H9 (cell line): Measurements from ENCODE around the gene CNDP1. TPM values are rescaled to one million over a fixed set of nuclear protein-coding genes. Genes with fewer than 3 reads are reported as not detected.
A peak's percentile ranks its signal among the peaks of the same experiment; 100 is the strongest.

Experiments used
- DNase-seq: peaks from one replicate; pipeline ENCODE4 v3.0.0-alpha.2; 2017
- H2AFZ ChIP-seq: one replicate; pipeline ENCODE4 v1.6.1; 2013; ENCODE audit warnings: mild to moderate bottlenecking, low read length, control low read depth, moderate library complexity
- H2AK5ac ChIP-seq: 2 replicates; pipeline ENCODE4 v1.6.1; 2013; ENCODE audit warnings: low read length, control low read depth, mixed read lengths; ENCODE audit not compliant: insufficient read length
- H2BK120ac ChIP-seq: one replicate; pipeline ENCODE4 v1.6.1; 2013; ENCODE audit warnings: low read depth, mild to moderate bottlenecking, low read length, control low read depth, inconsistent platforms; ENCODE audit not compliant: poor library complexity, severe bottlenecking
- H2BK12ac ChIP-seq: 2 replicates; pipeline ENCODE4 v1.6.1; 2013; ENCODE audit warnings: low read length, control low read depth, mixed read lengths, low read depth; ENCODE audit not compliant: insufficient read length
- H2BK15ac ChIP-seq: 2 replicates; pipeline ENCODE4 v1.6.1; 2013; ENCODE audit warnings: low read depth, low read length, control low read depth
- H2BK20ac ChIP-seq: one replicate; pipeline ENCODE4 v1.6.1; 2013; ENCODE audit warnings: low read depth, mild to moderate bottlenecking, low read length, control low read depth, inconsistent platforms; ENCODE audit not compliant: poor library complexity, severe bottlenecking
- H2BK5ac ChIP-seq: 2 replicates; pipeline ENCODE4 v1.6.1; 2013; ENCODE audit warnings: low read length, control low read depth, mixed read lengths; ENCODE audit not compliant: insufficient read length
- H3K14ac ChIP-seq: 2 replicates; pipeline ENCODE4 v1.6.1; 2013; ENCODE audit warnings: low read length, control low read depth; ENCODE audit not compliant: insufficient read depth
- H3K18ac ChIP-seq: 2 replicates; pipeline ENCODE4 v1.6.1; 2013; ENCODE audit warnings: low read depth, mild to moderate bottlenecking, mixed read lengths, low read length, control low read depth; ENCODE audit not compliant: insufficient read length
- H3K23ac ChIP-seq: 2 replicates; pipeline ENCODE4 v1.6.1; 2013; ENCODE audit warnings: low read length, control low read depth, mixed read lengths, low read depth; ENCODE audit not compliant: insufficient read length
- H3K23me2 ChIP-seq: 2 replicates; pipeline ENCODE4 v1.6.1; 2013; ENCODE audit warnings: low read depth, mild to moderate bottlenecking, mixed read lengths, low read length, control low read depth; ENCODE audit not compliant: insufficient read length, poor library complexity, severe bottlenecking
- H3K27ac ChIP-seq: 2 replicates; pipeline ENCODE4 v1.5.1; 2013; ENCODE audit warnings: low read length, control low read depth, mixed read lengths, low read depth; ENCODE audit not compliant: insufficient read length
- H3K27me3 ChIP-seq: 2 replicates; pipeline ENCODE4 v1.6.1; 2013; ENCODE audit warnings: low read length, control low read depth, inconsistent platforms; ENCODE audit not compliant: insufficient read depth
- H3K4ac ChIP-seq: 2 replicates; pipeline ENCODE4 v1.6.1; 2013; ENCODE audit warnings: low read depth, mild to moderate bottlenecking, control low read depth, inconsistent platforms, low read length, moderate library complexity
- H3K4me1 ChIP-seq: 2 replicates; pipeline ENCODE4 v1.6.1; 2013; ENCODE audit warnings: low read length, control low read depth, inconsistent platforms; ENCODE audit not compliant: insufficient read depth
- H3K4me2 ChIP-seq: 2 replicates; pipeline ENCODE4 v1.6.1; 2013; ENCODE audit warnings: low read length, control low read depth, mixed read lengths; ENCODE audit not compliant: insufficient read length, insufficient read depth
- H3K56ac ChIP-seq: 2 replicates; pipeline ENCODE4 v1.6.1; 2013; ENCODE audit warnings: low read depth, mild to moderate bottlenecking, mixed read lengths, low read length, control low read depth; ENCODE audit not compliant: insufficient read length
- H3K79me1 ChIP-seq: 2 replicates; pipeline ENCODE4 v1.6.1; 2013; ENCODE audit warnings: low read depth, mild to moderate bottlenecking, moderate library complexity, low read length, control low read depth, inconsistent platforms; ENCODE audit not compliant: insufficient read depth, poor library complexity, severe bottlenecking
- H3K79me2 ChIP-seq: 2 replicates; pipeline ENCODE4 v1.6.1; 2013; ENCODE audit warnings: low read length, control low read depth, inconsistent platforms; ENCODE audit not compliant: insufficient read depth
- H3K9ac ChIP-seq: 2 replicates; pipeline ENCODE4 v1.6.1; 2013; ENCODE audit warnings: low read length, control low read depth, mixed read lengths; ENCODE audit not compliant: insufficient read length; ENCODE audit errors: extremely low read depth
- H3K9me3 ChIP-seq: one replicate; pipeline ENCODE4 v1.6.1; 2013; ENCODE audit warnings: low read depth, low read length, inconsistent platforms; ENCODE audit not compliant: control insufficient read depth
- H3T11ph ChIP-seq: one replicate; pipeline ENCODE4 v1.6.1; 2013; ENCODE audit warnings: mild to moderate bottlenecking, low read length, control low read depth, inconsistent platforms
- H4K20me1 ChIP-seq: one replicate; pipeline ENCODE4 v1.6.1; 2013; ENCODE audit not compliant: control insufficient read depth, insufficient read length, insufficient read depth
- H4K5ac ChIP-seq: 2 replicates; pipeline ENCODE4 v1.6.1; 2013; ENCODE audit warnings: low read depth, mild to moderate bottlenecking, mixed read lengths, low read length, control low read depth; ENCODE audit not compliant: insufficient read length
- H4K8ac ChIP-seq: replicated peaks from 2 replicates; pipeline ENCODE4 v1.6.1; 2013; ENCODE audit warnings: low read length, control low read depth, mixed read lengths, low read depth; ENCODE audit not compliant: insufficient read length
- H4K91ac ChIP-seq: 2 replicates; pipeline ENCODE4 v1.6.1; 2013; ENCODE audit warnings: low read depth, mild to moderate bottlenecking, moderate library complexity, mixed read lengths, low read length, control low read depth; ENCODE audit not compliant: insufficient read length
- H3K27ac Mint-ChIP-seq, 3 experiments: 2 replicates in 2 of 3; 3 replicates in 1 of 3; pipeline ENCODE4 v1.8.0; 2020 to 2021; ENCODE audit warnings: mixed read lengths in 3 of 3, mild to moderate bottlenecking in 1 of 3, moderate library complexity in 1 of 3
- H3K27me3 Mint-ChIP-seq: 2 replicates; pipeline ENCODE4 v1.8.0; 2021; ENCODE audit warnings: low read depth, mild to moderate bottlenecking, moderate library complexity, mixed read lengths
- H3K36me3 Mint-ChIP-seq, 3 experiments: 2 replicates in 2 of 3; 3 replicates in 1 of 3; pipeline ENCODE4 v1.8.0; 2020 to 2021; ENCODE audit warnings: low read depth in 3 of 3, mixed read lengths in 3 of 3; ENCODE audit not compliant: insufficient read depth in 1 of 3
- H3K4me1 Mint-ChIP-seq, 2 experiments: 2 replicates each; pipeline ENCODE4 v1.8.0; 2020; ENCODE audit warnings: mixed read lengths in 2 of 2
- H3K4me3 Mint-ChIP-seq, 2 experiments: 2 replicates in 1 of 2; 3 replicates in 1 of 2; pipeline ENCODE4 v1.8.0; 2020 to 2021; ENCODE audit warnings: mild to moderate bottlenecking in 2 of 2, mixed read lengths in 2 of 2, moderate library complexity in 1 of 2
- H3K9me3 Mint-ChIP-seq, 2 experiments: 2 replicates in 1 of 2; 3 replicates in 1 of 2; pipeline ENCODE4 v1.8.0; 2020; ENCODE audit warnings: mild to moderate bottlenecking in 2 of 2, mixed read lengths in 2 of 2, moderate library complexity in 1 of 2
- WGBS: extraction: QIAGEN DNeasy Blood & Tissue Kit; methylation state at CpG from one replicate; pipeline ENCODE4 v1.1.7; 2013; ENCODE audit warnings: missing lambda C conversion rate, low lambda C conversion rate, mixed read lengths; ENCODE audit not compliant: insufficient read length; ENCODE audit errors: extremely low coverage; 5-methylcytosine and 5-hydroxymethylcytosine counted together
- total RNA-seq: library from RNA; stranded (reverse); gene quantifications from 2 replicates; pipeline ENCODE4 v1.2.1, GENCODE V29; 2021
- TF ChIP-seq, protein P1 (sequence below): fragments of 200-600 bp; sonication (generic); conservative IDR thresholded peaks from 3 replicates; pipeline ENCODE4 v1.8.0; 2021; ENCODE audit warnings: antibody characterized with exemption, mild to moderate bottlenecking

The CNDP1 gene
- total RNA-seq, 1 experiment from 2014 or later = not detected

DNA sequence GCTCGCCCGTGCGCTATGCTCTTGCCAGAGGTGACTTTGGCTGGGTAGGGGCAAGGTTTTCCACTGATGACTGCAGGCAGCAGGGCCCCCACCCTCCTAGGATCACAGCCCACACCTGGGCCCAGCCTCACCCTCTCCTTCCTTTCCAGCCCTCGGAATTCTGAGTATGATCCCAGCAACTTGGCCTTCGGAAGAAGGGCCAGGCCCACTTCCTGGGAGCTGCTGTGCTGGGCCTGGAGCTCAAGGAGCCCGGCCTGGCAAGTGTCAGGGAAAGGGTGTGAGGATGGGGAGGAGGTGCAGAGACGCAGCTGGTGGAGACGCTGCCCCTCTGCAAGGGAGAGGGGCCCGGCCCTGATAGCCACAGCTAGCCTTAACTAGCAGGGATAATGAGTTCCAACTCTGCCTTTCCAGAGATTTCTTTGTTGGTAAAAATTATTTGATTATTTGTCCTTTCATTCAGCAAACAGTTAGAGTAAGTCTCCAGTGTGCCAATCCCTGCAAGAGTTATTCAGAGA, 1.7 kb upstream of the CNDP1 start:
- H3K4me1 ChIP-seq = no peaks in the 10 kb centered on the region
- H3K4ac ChIP-seq = no peak overlapping the region
- no peak overlapping the region for H2BK5ac ChIP-seq
- no peak overlapping the region for H3K18ac ChIP-seq
- no peaks in the 10 kb centered on the region for H4K20me1 ChIP-seq
- Mint-ChIP-seq H3K4me3 (no peak overlapping the region), H3K27ac (no peak overlapping the region), H3K4me1 (0 out of 4 replicates have a peak, but pooled peaks cover 0 to 3% of the 10 kb centered on the region in 2 experiments), H3K36me3 (no peaks in the 10 kb centered on the region; a peak in 2 of 7 replicates), H3K27me3 (peaks cover 9% of the 10 kb centered on the region), H3K9me3 (peaks cover 5 to 10% of the 10 kb centered on the region in 2 experiments; a peak in 4 of 5 replicates)
- no peak overlapping the region for H3K4me2 ChIP-seq
- no peak overlapping the region for H2AK5ac ChIP-seq
- H2AFZ ChIP-seq = no peak overlapping the region
- TF ChIP-seq, protein P1, sequence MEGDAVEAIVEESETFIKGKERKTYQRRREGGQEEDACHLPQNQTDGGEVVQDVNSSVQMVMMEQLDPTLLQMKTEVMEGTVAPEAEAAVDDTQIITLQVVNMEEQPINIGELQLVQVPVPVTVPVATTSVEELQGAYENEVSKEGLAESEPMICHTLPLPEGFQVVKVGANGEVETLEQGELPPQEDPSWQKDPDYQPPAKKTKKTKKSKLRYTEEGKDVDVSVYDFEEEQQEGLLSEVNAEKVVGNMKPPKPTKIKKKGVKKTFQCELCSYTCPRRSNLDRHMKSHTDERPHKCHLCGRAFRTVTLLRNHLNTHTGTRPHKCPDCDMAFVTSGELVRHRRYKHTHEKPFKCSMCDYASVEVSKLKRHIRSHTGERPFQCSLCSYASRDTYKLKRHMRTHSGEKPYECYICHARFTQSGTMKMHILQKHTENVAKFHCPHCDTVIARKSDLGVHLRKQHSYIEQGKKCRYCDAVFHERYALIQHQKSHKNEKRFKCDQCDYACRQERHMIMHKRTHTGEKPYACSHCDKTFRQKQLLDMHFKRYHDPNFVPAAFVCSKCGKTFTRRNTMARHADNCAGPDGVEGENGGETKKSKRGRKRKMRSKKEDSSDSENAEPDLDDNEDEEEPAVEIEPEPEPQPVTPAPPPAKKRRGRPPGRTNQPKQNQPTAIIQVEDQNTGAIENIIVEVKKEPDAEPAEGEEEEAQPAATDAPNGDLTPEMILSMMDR = no peak
- H4K5ac ChIP-seq = no peak overlapping the region
- no peaks in the 10 kb centered on the region for H3K79me1 ChIP-seq
- no peak overlapping the region for H2BK15ac ChIP-seq
- peaks cover 2% of the 10 kb centered on the region for H3K23me2 ChIP-seq
- H3T11ph ChIP-seq = no peak overlapping the region
- no CpG with 5 or more reads among the region's 9 CpGs for WGBS
- DNase-seq = peak; percentile 10
- H3K23ac ChIP-seq = no peak overlapping the region
- no peaks in the 10 kb centered on the region for H3K79me2 ChIP-seq
- H3K14ac ChIP-seq = no peak overlapping the region
- no peak overlapping the region for H2BK12ac ChIP-seq
- H3K27me3 ChIP-seq = no peaks in the 10 kb centered on the region
- no peak overlapping the region for H2BK20ac ChIP-seq
- no peak overlapping the region for H4K8ac ChIP-seq
- no peak overlapping the region for H3K9ac ChIP-seq
- no peak overlapping the region for H2BK120ac ChIP-seq
- H3K9me3 ChIP-seq = no peaks in the 10 kb centered on the region
- no peak overlapping the region for H3K56ac ChIP-seq
- no peak overlapping the region for H3K27ac ChIP-seq
- H4K91ac ChIP-seq = no peak overlapping the region
